Fibroblast of lung (primary cell): ENCODE data around the gene TMEM37. TPM values are rescaled to one million over a fixed set of nuclear protein-coding genes. Genes with fewer than 3 reads are reported as not detected.

Source experiments
- DNase-seq, 2 donors: peaks; one replicate each; pipeline versions ENCODE4 v3.0.0 to v3.0.0-alpha.2; 2010; ENCODE audit warnings: low read depth in 2 of 2
- H2AFZ ChIP-seq: 2 replicates; pipeline ENCODE4 v1.5.1; 2012; ENCODE audit warnings: low read length, control low read depth, inconsistent platforms
- H3K27ac ChIP-seq: 2 replicates; pipeline ENCODE4 v1.5.1; 2011; ENCODE audit warnings: low read length, control low read depth; ENCODE audit not compliant: insufficient read depth
- H3K27me3 ChIP-seq: 2 replicates; pipeline ENCODE4 v1.5.1; 2011; ENCODE audit warnings: mild to moderate bottlenecking, low read length; ENCODE audit not compliant: control insufficient read depth, insufficient read depth
- H3K36me3 ChIP-seq: 2 replicates; pipeline ENCODE4 v1.5.1; 2011; ENCODE audit warnings: low read length; ENCODE audit not compliant: control insufficient read depth, insufficient read depth
- H3K4me1 ChIP-seq: 2 replicates; pipeline ENCODE4 v1.5.1; 2011; ENCODE audit warnings: low read length; ENCODE audit not compliant: control insufficient read depth, insufficient read depth; ENCODE audit errors: extremely low read depth
- H3K4me2 ChIP-seq: 2 replicates; pipeline ENCODE4 v1.5.1; 2011; ENCODE audit warnings: low read length, control low read depth; ENCODE audit not compliant: insufficient read depth; ENCODE audit errors: extremely low read depth
- H3K4me3 ChIP-seq, 4 experiments: fragments of 200-600 bp in 1 of 4; sonication (generic) in 1 of 4; replicated peaks in 1 of 4; 2 replicates each; pipeline ENCODE4 v1.5.1; 2011 to 2016; ENCODE audit warnings: low read length in 4 of 4, low read depth in 3 of 4, mild to moderate bottlenecking in 3 of 4, control low read depth in 2 of 4, inconsistent platforms in 1 of 4, mixed read lengths in 1 of 4; ENCODE audit not compliant: insufficient read depth in 1 of 4; ENCODE audit errors: control extremely low read depth in 1 of 4
- H3K79me2 ChIP-seq: 2 replicates; pipeline ENCODE4 v1.5.1; 2012; ENCODE audit warnings: mild to moderate bottlenecking, low read length, inconsistent platforms; ENCODE audit not compliant: control insufficient read depth, insufficient read depth
- H3K9ac ChIP-seq: 2 replicates; pipeline ENCODE4 v1.5.1; 2011; ENCODE audit warnings: mild to moderate bottlenecking, low read length, control low read depth; ENCODE audit not compliant: insufficient read depth
- H3K9me3 ChIP-seq: 2 replicates; pipeline ENCODE4 v1.5.1; 2012; ENCODE audit warnings: low read depth, low read length; ENCODE audit not compliant: control insufficient read depth, insufficient read depth
- H4K20me1 ChIP-seq: 2 replicates; pipeline ENCODE4 v1.5.1; 2011; ENCODE audit warnings: low read length; ENCODE audit not compliant: control insufficient read depth, insufficient read depth; ENCODE audit errors: extremely low read depth
- CTCF ChIP-seq, 2 donors: IDR thresholded peaks in 1 of 2; conservative IDR thresholded peaks in 1 of 2; 1 replicate in 1 of 2; 2 replicates in 1 of 2; pipeline ENCODE4 v1.5.1; 2011 to 2012; ENCODE audit warnings: low read length in 2 of 2, control low read depth in 1 of 2, inconsistent platforms in 1 of 2, low read depth in 1 of 2, mild to moderate bottlenecking in 1 of 2
- EZH2 ChIP-seq: IDR thresholded peaks from 2 replicates; pipeline ENCODE4 v1.5.1; 2012; ENCODE audit warnings: low read length, control low read depth, mild to moderate bottlenecking; ENCODE audit errors: missing control alignments
- polyA plus RNA-seq, 2 donors: library from polyadenylated mRNA; depleted of rRNA in 1 of 2; stranded (reverse) in 1 of 2; unstranded in 1 of 2; fragments of >200 nt; gene quantifications; 2 replicates each; pipeline ENCODE4 v1.2.1, GENCODE V29; 2011 to 2012; ENCODE audit warnings: missing spikeins in 1 of 2
- total RNA-seq: library from RNA; depleted of rRNA; stranded (reverse); fragments of >200 nt; gene quantifications from 2 replicates; pipeline ENCODE4 v1.2.1, GENCODE V29; 2014

The TMEM37 gene
- total and polyA plus RNA-seq, 2 donors (not counting 1 experiment from before 2014, with no cell fraction given), result 0.50 to 0.99 TPM

DNA sequence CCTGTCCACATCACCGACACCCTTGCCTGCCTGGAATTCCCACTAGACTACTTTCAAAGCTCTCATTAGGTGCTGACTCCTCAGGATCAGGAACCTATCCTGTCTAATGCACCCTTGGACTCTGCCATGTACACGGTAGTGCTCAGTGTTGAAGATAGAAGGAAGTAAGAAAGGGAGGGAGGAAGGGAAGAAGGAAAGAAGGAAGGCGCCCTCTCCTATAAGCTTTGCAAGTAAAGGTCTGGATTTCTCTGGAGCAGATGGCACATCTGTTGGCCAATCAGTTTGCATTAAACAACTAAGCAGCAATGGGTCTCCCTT, 47.3 kb downstream of the TMEM37 start:
- Histone ChIP-seq H3K27ac (no peak overlapping the region), H3K27me3 (no peaks in the 10 kb centered on the region), H3K4me2 (no peak overlapping the region), H3K36me3 (no peaks in the 10 kb centered on the region), H3K9me3 (no peaks in the 10 kb centered on the region), H3K9ac (no peak overlapping the region), H4K20me1 (no peaks in the 10 kb centered on the region), H2AFZ (no peak overlapping the region), H3K4me3 (no peak overlapping the region), H3K4me1 (no peaks in the 10 kb centered on the region), H3K79me2 (no peaks in the 10 kb centered on the region)
- TF ChIP-seq CTCF (conservative IDR thresholded peaks at IDR 0.05 in 1 of 2, IDR thresholded peaks at IDR 0.05 in 1 of 2; ENCODE audit: low read depth in 1 of 2, low read length in 2 of 2) (no peak), EZH2 (no peak)
- no peak for DNase-seq

- Histone ChIP-seq H3K4me2 (no peak overlapping the region), H3K79me2 (no peaks in the 10 kb centered on the region), H3K4me3 (no peak overlapping the region), H3K9me3 (no peaks in the 10 kb centered on the region), H3K4me1 (no peaks in the 10 kb centered on the region), H4K20me1 (no peaks in the 10 kb centered on the region), H2AFZ (no peak overlapping the region), H3K27me3 (no peaks in the 10 kb centered on the region), H3K9ac (no peak overlapping the region), H3K27ac (no peak overlapping the region), H3K36me3 (no peaks in the 10 kb centered on the region)
- no peak for DNase-seq
- no peak for TF ChIP-seq CTCF (conservative IDR thresholded peaks at IDR 0.05 in 1 of 2, IDR thresholded peaks at IDR 0.05 in 1 of 2; ENCODE audit: low read depth in 1 of 2, low read length in 2 of 2)
- TF ChIP-seq EZH2, result no peak
Measured at GRCh38 chr2:119480184-119480583, 48.5 kb downstream of the TMEM37 start.

DNA sequence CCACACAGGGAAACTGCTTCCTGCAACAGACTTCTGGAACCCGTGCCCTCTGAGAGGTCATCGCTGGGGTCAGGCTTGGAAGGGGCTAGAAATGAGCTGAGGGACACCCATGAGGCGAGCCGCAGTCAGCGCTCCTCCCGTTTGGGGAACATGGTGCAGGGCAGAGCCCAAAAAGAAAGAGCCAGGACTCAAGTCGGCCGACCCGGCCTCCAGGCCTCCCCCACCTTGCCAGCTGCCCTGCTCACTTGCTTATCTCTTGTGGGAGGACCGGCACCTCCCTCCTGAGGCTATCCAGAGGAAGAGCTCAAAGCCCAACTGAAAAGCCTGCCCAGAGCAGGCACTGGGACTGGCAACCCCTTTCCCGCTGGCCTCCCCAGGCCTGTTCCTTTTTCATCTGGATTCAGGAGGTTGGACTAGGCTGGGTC, 49.1 kb downstream of the TMEM37 start:
- Histone ChIP-seq H4K20me1 (no peaks in the 10 kb centered on the region), H3K4me1 (no peaks in the 10 kb centered on the region), H3K36me3 (no peaks in the 10 kb centered on the region), H3K9ac (no peak overlapping the region), H3K4me3 (no peak overlapping the region), H2AFZ (no peak overlapping the region), H3K27ac (no peak overlapping the region), H3K79me2 (no peaks in the 10 kb centered on the region), H3K4me2 (no peak overlapping the region), H3K27me3 (no peaks in the 10 kb centered on the region), H3K9me3 (no peaks in the 10 kb centered on the region)
- TF ChIP-seq CTCF (conservative IDR thresholded peaks at IDR 0.05 in 1 of 2, IDR thresholded peaks at IDR 0.05 in 1 of 2; ENCODE audit: low read depth in 1 of 2, low read length in 2 of 2), result no peak
- no peak for TF ChIP-seq EZH2
- DNase-seq, result no peak
